HepG2 (cell line): ENCODE results near the gene ESRP2. TPM values are rescaled to one million over a fixed set of nuclear protein-coding genes. Genes with fewer than 3 reads are reported as not detected.

Experiments
- CBX2 ChIP-seq, 2 experiments: fragments of 200-600 bp in 1 of 2; sonication (generic); formaldehyde crosslinking in 1 of 2; IDR thresholded peaks; 2 replicates each; pipeline versions ENCODE4 v1.7.0 to v1.8.1; 2018 to 2022; ENCODE audit warnings: low read depth in 2 of 2, low read length in 1 of 2, mild to moderate bottlenecking in 1 of 2, missing genetic modification reagents in 1 of 2
- GFI1 ChIP-seq: sonication (generic); formaldehyde crosslinking; IDR thresholded peaks from 2 replicates; pipeline ENCODE4 v1.5.0; 2020; ENCODE audit warnings: missing genetic modification reagents, mild to moderate bottlenecking, borderline replicate concordance
- NAIF1 ChIP-seq: sonication (generic); formaldehyde crosslinking; IDR thresholded peaks from 2 replicates; pipeline ENCODE4 v1.5.0; 2020; ENCODE audit warnings: mild to moderate bottlenecking, missing genetic modification reagents, borderline replicate concordance
- PRDM15 ChIP-seq: sonication (generic); formaldehyde crosslinking; IDR thresholded peaks from 2 replicates; pipeline ENCODE4 v1.4.0; 2020; ENCODE audit warnings: missing genetic modification reagents
- SRSF1 ChIP-seq: fragments of 200-400 bp; formaldehyde crosslinking; optimal IDR thresholded peaks from 2 replicates; pipeline ENCODE3; 2017; ENCODE audit warnings: mild to moderate bottlenecking, low read depth, low read length, moderate library complexity
- THAP11 ChIP-seq: IDR thresholded peaks from 2 replicates; pipeline ENCODE4 v1.6.1; 2016; ENCODE audit warnings: missing biosample characterization, missing genetic modification reagents
- TP53 ChIP-seq: sonication (generic); formaldehyde crosslinking; conservative IDR thresholded peaks from 2 replicates; pipeline ENCODE4 v1.4.0; 2020; ENCODE audit warnings: missing genetic modification reagents
- ZNF609 ChIP-seq: sonication (generic); formaldehyde crosslinking; IDR thresholded peaks from 2 replicates; pipeline ENCODE4 v1.4.0; 2020; ENCODE audit warnings: mild to moderate bottlenecking, missing genetic modification reagents, borderline replicate concordance
- ZNF672 ChIP-seq: sonication (generic); formaldehyde crosslinking; IDR thresholded peaks from 2 replicates; pipeline ENCODE4 v1.8.1; 2022; ENCODE audit warnings: missing genetic modification reagents
- polyA plus RNA-seq, 8 experiments: library from polyadenylated mRNA; depleted of rRNA in 3 of 8; stranded (reverse) in 7 of 8; unstranded in 1 of 8; fragments of >200 nt; fragmentation: Illumina TruSeq in 4 of 8; extraction: Trizol in 4 of 8; gene quantifications; 2 replicates each; pipeline versions ENCODE4 v1.2.1 to v1.2.3, GENCODE V29; 2011 to 2016; ENCODE audit warnings: low read depth in 4 of 8, missing spikeins in 1 of 8, mixed read lengths in 1 of 8; ENCODE audit not compliant: insufficient read depth in 1 of 8
- total RNA-seq, 5 experiments: library from RNA; depleted of rRNA; stranded (reverse); fragments of >200 nt; fragmentation: Illumina TruSeq; extraction: Trizol; gene quantifications; 2 replicates each; pipeline ENCODE4 v1.2.3, GENCODE V29; 2016; ENCODE audit warnings: low read depth in 1 of 5
- TF ChIP-seq, protein P1 (sequence below): sonication (generic); formaldehyde crosslinking; conservative IDR thresholded peaks from 2 replicates; pipeline ENCODE4 v1.5.0; 2020; ENCODE audit warnings: missing genetic modification reagents
- TF ChIP-seq, protein P2 (sequence below): sonication (generic); formaldehyde crosslinking; IDR thresholded peaks from 2 replicates; pipeline ENCODE4 v1.8.0; 2022; ENCODE audit warnings: mild to moderate bottlenecking, missing genetic modification reagents
- TF ChIP-seq, protein P3 (sequence below): sonication (generic); formaldehyde crosslinking; IDR thresholded peaks from 2 replicates; pipeline ENCODE4 v1.8.0; 2022; ENCODE audit warnings: missing genetic modification reagents, mild to moderate bottlenecking, moderate library complexity, borderline replicate concordance

The ESRP2 gene
- total and polyA plus RNA-seq, 2 of the 13 experiments (the other 11 are each of a cell fraction or from before 2014, with no cell fraction given): 21.1 to 32.4 TPM

- TF ChIP-seq ZNF609 (CRISPR knock-in tag) (peak; percentile 75), TP53 (CRISPR knock-in tag) (peak; percentile 86; the same call in 1 of the 2 replicates), SRSF1 (no peak), NAIF1 (CRISPR knock-in tag) (no peak), PRDM15 (CRISPR knock-in tag) (peak; percentile 88), CBX2 (IDR thresholded peaks at IDR 0.05; ENCODE audit: low read depth, low read length) (no peak), CBX2 (CRISPR knock-in tag; IDR thresholded peaks at IDR 0.05; ENCODE audit: low read depth) (no peak), ZNF672 (no peak), GFI1 (CRISPR knock-in tag) (0 out of 2 replicates have a peak, but pooled peaks have one; percentile 49), THAP11 (CRISPR knock-in tag) (peak; percentile 41)
- TF ChIP-seq, protein P1, sequence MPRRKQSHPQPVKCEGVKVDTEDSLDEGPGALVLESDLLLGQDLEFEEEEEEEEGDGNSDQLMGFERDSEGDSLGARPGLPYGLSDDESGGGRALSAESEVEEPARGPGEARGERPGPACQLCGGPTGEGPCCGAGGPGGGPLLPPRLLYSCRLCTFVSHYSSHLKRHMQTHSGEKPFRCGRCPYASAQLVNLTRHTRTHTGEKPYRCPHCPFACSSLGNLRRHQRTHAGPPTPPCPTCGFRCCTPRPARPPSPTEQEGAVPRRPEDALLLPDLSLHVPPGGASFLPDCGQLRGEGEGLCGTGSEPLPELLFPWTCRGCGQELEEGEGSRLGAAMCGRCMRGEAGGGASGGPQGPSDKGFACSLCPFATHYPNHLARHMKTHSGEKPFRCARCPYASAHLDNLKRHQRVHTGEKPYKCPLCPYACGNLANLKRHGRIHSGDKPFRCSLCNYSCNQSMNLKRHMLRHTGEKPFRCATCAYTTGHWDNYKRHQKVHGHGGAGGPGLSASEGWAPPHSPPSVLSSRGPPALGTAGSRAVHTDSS (CRISPR knock-in tag): 0 out of 2 replicates have a peak, but pooled peaks have one; percentile 78
- TF ChIP-seq, protein P2, sequence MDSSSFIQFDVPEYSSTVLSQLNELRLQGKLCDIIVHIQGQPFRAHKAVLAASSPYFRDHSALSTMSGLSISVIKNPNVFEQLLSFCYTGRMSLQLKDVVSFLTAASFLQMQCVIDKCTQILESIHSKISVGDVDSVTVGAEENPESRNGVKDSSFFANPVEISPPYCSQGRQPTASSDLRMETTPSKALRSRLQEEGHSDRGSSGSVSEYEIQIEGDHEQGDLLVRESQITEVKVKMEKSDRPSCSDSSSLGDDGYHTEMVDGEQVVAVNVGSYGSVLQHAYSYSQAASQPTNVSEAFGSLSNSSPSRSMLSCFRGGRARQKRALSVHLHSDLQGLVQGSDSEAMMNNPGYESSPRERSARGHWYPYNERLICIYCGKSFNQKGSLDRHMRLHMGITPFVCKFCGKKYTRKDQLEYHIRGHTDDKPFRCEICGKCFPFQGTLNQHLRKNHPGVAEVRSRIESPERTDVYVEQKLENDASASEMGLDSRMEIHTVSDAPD (CRISPR knock-in tag): peak; percentile 49; the same call in 1 of the 2 replicates
- TF ChIP-seq, protein P3, sequence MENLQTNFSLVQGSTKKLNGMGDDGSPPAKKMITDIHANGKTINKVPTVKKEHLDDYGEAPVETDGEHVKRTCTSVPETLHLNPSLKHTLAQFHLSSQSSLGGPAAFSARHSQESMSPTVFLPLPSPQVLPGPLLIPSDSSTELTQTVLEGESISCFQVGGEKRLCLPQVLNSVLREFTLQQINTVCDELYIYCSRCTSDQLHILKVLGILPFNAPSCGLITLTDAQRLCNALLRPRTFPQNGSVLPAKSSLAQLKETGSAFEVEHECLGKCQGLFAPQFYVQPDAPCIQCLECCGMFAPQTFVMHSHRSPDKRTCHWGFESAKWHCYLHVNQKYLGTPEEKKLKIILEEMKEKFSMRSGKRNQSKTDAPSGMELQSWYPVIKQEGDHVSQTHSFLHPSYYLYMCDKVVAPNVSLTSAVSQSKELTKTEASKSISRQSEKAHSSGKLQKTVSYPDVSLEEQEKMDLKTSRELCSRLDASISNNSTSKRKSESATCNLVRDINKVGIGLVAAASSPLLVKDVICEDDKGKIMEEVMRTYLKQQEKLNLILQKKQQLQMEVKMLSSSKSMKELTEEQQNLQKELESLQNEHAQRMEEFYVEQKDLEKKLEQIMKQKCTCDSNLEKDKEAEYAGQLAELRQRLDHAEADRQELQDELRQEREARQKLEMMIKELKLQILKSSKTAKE: peak; percentile 21; the same call in 1 of the 2 replicates
Measured at GRCh38 chr16:68236137-68236825, 354 bp upstream of the ESRP2 start (continued).
